Measurements from ENCODE around the gene NKIRAS2. TPM values are rescaled to one million over a fixed set of nuclear protein-coding genes. Genes with fewer than 3 reads are reported as not detected.

The NKIRAS2 gene
- total RNA-seq, 1 experiment from 2014 or later: 38.3 TPM

DNA sequence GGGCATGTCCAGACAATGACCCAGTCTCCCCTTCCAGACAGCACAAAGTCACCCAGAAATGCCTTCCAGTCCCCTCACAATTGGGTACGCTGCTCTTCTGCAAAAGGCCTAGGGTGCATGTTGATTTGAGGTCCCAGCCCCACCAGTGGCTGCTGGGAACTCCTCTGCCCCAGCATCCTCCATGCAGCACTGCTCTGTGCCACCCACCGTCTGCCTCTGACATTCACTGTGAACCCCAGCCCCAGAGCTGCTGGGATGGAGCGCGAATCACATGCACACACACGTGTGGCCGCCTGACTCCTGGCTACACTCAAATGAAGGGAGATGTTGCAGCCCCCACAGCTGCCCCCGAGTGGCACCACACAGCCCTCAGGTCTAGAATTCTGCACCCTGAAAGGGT, 31.8 kb downstream of the NKIRAS2 start:
- Histone ChIP-seq H2AFZ (no peak overlapping the region), H3K36me3 (ENCODE audit: low read depth) (no peaks in the 10 kb centered on the region), H3K4me1 (replicated peaks; ENCODE audit: insufficient read depth) (0 out of 2 replicates have a peak, but pooled peaks cover 3% of the 10 kb centered on the region), H4K20me1 (ENCODE audit: insufficient read depth) (no peaks in the 10 kb centered on the region), H3K27me3 (ENCODE audit: insufficient read depth, low read depth) (peaks cover 27% of the 10 kb centered on the region; the same call in 1 of the 2 replicates), H3F3A (ENCODE audit: insufficient read depth, low read depth) (no peaks in the 10 kb centered on the region), H3K4me3 (no peak overlapping the region), H3K4me2 (no peak overlapping the region), H3K27ac (no peak overlapping the region), H3K9me2 (ENCODE audit: insufficient read depth) (no peaks in the 10 kb centered on the region), H3K9me3 (ENCODE audit: insufficient read depth, low read depth) (no peaks in the 10 kb centered on the region), H3K79me2 (ENCODE audit: low read depth) (no peaks in the 10 kb centered on the region)
- DNase-seq: no peak
- no peak for TF ChIP-seq EZH2 (IDR thresholded peaks at IDR 0.05; ENCODE audit: low read depth)
- TF ChIP-seq, protein P1, sequence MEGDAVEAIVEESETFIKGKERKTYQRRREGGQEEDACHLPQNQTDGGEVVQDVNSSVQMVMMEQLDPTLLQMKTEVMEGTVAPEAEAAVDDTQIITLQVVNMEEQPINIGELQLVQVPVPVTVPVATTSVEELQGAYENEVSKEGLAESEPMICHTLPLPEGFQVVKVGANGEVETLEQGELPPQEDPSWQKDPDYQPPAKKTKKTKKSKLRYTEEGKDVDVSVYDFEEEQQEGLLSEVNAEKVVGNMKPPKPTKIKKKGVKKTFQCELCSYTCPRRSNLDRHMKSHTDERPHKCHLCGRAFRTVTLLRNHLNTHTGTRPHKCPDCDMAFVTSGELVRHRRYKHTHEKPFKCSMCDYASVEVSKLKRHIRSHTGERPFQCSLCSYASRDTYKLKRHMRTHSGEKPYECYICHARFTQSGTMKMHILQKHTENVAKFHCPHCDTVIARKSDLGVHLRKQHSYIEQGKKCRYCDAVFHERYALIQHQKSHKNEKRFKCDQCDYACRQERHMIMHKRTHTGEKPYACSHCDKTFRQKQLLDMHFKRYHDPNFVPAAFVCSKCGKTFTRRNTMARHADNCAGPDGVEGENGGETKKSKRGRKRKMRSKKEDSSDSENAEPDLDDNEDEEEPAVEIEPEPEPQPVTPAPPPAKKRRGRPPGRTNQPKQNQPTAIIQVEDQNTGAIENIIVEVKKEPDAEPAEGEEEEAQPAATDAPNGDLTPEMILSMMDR (conservative IDR thresholded peaks at IDR 0.05): no peak
- BruUV-seq (replicated peaks): no TSS peak
- ChIA-PET POLR2A (ENCODE audit: unreplicated experiment) (no interaction called here), CTCF (no interaction called here)
- intact Hi-C loops (cut with micrococcal nuclease; ENCODE audit: unreplicated experiment): loop anchor here (5.0 kb wide), 1 partner anchor 51 kb away; no protein-coding TSS in a partner anchor

DNA sequence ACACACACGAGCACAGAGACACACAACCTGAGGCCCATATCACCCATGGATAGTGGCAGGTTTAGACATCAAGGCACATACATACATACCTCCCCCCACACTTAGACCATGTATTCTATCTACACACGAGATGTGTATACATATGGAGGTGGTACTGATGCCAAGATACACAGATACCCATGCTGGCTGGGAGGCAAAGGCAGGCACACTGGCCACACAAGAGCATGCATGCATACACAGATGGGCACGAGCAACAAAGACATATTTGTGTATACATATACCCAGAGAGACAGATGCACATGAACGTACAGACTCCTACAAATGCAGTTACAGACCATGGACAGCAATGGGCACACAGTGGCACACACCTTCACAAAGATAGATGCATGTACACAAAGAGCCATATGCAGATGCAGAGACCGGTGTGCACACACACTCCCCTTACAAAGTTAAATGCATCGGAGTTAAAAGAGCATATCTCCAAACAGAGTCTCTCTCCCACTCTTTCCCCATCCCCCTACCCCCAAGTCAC, 32.5 kb downstream of the NKIRAS2 start:
- no peaks in the 10 kb centered on the region for H3K9me2 ChIP-seq (ENCODE audit: insufficient read depth)
- H3K4me3 ChIP-seq: no peak overlapping the region
- TF ChIP-seq, protein P1 (conservative IDR thresholded peaks at IDR 0.05): no peak
- no peak for TF ChIP-seq EZH2 (IDR thresholded peaks at IDR 0.05; ENCODE audit: low read depth)
- H2AFZ ChIP-seq: no peak overlapping the region
- no peak overlapping the region for H3K27ac ChIP-seq
- H3F3A ChIP-seq (ENCODE audit: insufficient read depth, low read depth): no peaks in the 10 kb centered on the region
- no peaks in the 10 kb centered on the region for H3K79me2 ChIP-seq (ENCODE audit: low read depth)
- intact Hi-C loops (cut with micrococcal nuclease; ENCODE audit: unreplicated experiment): loop anchor here (5.0 kb wide), 1 partner anchor 50 kb away; no protein-coding TSS in a partner anchor
- H4K20me1 ChIP-seq (ENCODE audit: insufficient read depth): no peaks in the 10 kb centered on the region
- DNase-seq: no peak
- peaks cover 27% of the 10 kb centered on the region; the same call in 1 of the 2 replicates for H3K27me3 ChIP-seq (ENCODE audit: insufficient read depth, low read depth)
- BruUV-seq (replicated peaks): no TSS peak
- H3K4me1 ChIP-seq (replicated peaks; ENCODE audit: insufficient read depth): 0 out of 2 replicates have a peak, but pooled peaks cover 3% of the 10 kb centered on the region
- ChIA-PET CTCF (no interaction called here), POLR2A (ENCODE audit: unreplicated experiment) (no interaction called here)
- no peaks in the 10 kb centered on the region for H3K36me3 ChIP-seq (ENCODE audit: low read depth)
- H3K4me2 ChIP-seq: no peak overlapping the region
- H3K9me3 ChIP-seq (ENCODE audit: insufficient read depth, low read depth): no peaks in the 10 kb centered on the region

DNA sequence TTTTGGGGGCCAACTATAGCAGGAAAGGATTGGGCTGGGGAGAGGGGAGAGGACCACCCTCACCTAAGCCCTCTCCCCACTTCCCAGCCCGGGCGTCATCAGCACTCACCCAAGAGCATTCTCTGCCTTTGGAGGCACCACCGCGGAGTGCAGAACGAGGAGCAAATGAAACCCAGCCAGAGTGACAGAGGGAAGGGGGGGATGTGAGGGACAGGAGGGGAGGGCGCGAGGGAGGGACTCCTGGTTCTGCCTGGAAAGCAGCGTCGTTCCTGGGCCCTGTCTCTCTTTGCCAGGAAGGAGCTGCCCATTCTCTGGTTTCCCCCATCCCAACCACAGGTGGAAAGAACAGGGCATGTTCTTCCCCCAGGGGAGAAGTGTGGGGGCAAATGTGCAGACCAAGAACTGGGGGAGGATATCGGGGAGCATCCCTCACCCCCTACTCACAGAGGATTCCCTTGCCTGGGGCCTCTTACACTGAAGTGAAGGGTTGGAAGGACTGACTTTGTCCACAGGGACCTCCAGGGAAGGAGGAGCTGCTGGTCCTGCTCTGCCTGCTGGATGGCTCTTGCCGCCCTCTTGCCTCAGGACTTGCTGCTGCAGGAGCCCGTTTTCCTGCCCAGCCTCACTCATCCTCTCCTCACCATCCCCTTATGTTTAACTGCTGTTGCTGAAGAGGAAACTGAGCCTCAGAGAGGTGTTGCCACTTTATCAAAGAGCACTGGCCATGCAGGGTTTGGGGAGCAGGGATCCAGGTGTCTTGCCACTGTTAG, 34.0 kb downstream of the NKIRAS2 start:
- no peak for DNase-seq
- no peak for TF ChIP-seq EZH2 (IDR thresholded peaks at IDR 0.05; ENCODE audit: low read depth)
- TF ChIP-seq, protein P1 (conservative IDR thresholded peaks at IDR 0.05): no peak
- intact Hi-C loops (cut with micrococcal nuclease; ENCODE audit: unreplicated experiment): loop anchor here (5.0 kb wide), 1 partner anchor 48 kb away; no protein-coding TSS in a partner anchor
- H3K36me3 ChIP-seq (ENCODE audit: low read depth): no peaks in the 10 kb centered on the region
- no peaks in the 10 kb centered on the region for H3K79me2 ChIP-seq (ENCODE audit: low read depth)
- H3F3A ChIP-seq (ENCODE audit: insufficient read depth, low read depth): no peaks in the 10 kb centered on the region
- H2AFZ ChIP-seq: no peak overlapping the region
- H3K27me3 ChIP-seq (ENCODE audit: insufficient read depth, low read depth): peaks cover 27% of the 10 kb centered on the region; the same call in 1 of the 2 replicates
- POLR2A ChIA-PET (ENCODE audit: unreplicated experiment): no interaction called here
- no peak overlapping the region for H3K27ac ChIP-seq
- H3K4me1 ChIP-seq (replicated peaks; ENCODE audit: insufficient read depth): 0 out of 2 replicates have a peak, but pooled peaks cover 3% of the 10 kb centered on the region
- no peak overlapping the region for H3K4me2 ChIP-seq
- H3K9me3 ChIP-seq (ENCODE audit: insufficient read depth, low read depth): no peaks in the 10 kb centered on the region
- no peaks in the 10 kb centered on the region for H4K20me1 ChIP-seq (ENCODE audit: insufficient read depth)
- CTCF ChIA-PET: no interaction called here
- H3K4me3 ChIP-seq: no peak overlapping the region
- BruUV-seq (replicated peaks): no TSS peak
- no peaks in the 10 kb centered on the region for H3K9me2 ChIP-seq (ENCODE audit: insufficient read depth)
